H9 (cell line): Measurements from ENCODE around the gene IPPK. TPM values are rescaled to one million over a fixed set of nuclear protein-coding genes. Genes with fewer than 3 reads are reported as not detected.

Source experiments
- DNase-seq: peaks from one replicate; pipeline ENCODE4 v3.0.0-alpha.2; 2017
- H2AFZ ChIP-seq: one replicate; pipeline ENCODE4 v1.6.1; 2013; ENCODE audit warnings: mild to moderate bottlenecking, low read length, control low read depth, moderate library complexity
- H2AK5ac ChIP-seq: 2 replicates; pipeline ENCODE4 v1.6.1; 2013; ENCODE audit warnings: low read length, control low read depth, mixed read lengths; ENCODE audit not compliant: insufficient read length
- H2BK120ac ChIP-seq: one replicate; pipeline ENCODE4 v1.6.1; 2013; ENCODE audit warnings: low read depth, mild to moderate bottlenecking, low read length, control low read depth, inconsistent platforms; ENCODE audit not compliant: poor library complexity, severe bottlenecking
- H2BK12ac ChIP-seq: 2 replicates; pipeline ENCODE4 v1.6.1; 2013; ENCODE audit warnings: low read length, control low read depth, mixed read lengths, low read depth; ENCODE audit not compliant: insufficient read length
- H2BK15ac ChIP-seq: 2 replicates; pipeline ENCODE4 v1.6.1; 2013; ENCODE audit warnings: low read depth, low read length, control low read depth
- H2BK20ac ChIP-seq: one replicate; pipeline ENCODE4 v1.6.1; 2013; ENCODE audit warnings: low read depth, mild to moderate bottlenecking, low read length, control low read depth, inconsistent platforms; ENCODE audit not compliant: poor library complexity, severe bottlenecking
- H2BK5ac ChIP-seq: 2 replicates; pipeline ENCODE4 v1.6.1; 2013; ENCODE audit warnings: low read length, control low read depth, mixed read lengths; ENCODE audit not compliant: insufficient read length
- H3K14ac ChIP-seq: 2 replicates; pipeline ENCODE4 v1.6.1; 2013; ENCODE audit warnings: low read length, control low read depth; ENCODE audit not compliant: insufficient read depth
- H3K18ac ChIP-seq: 2 replicates; pipeline ENCODE4 v1.6.1; 2013; ENCODE audit warnings: low read depth, mild to moderate bottlenecking, mixed read lengths, low read length, control low read depth; ENCODE audit not compliant: insufficient read length
- H3K23ac ChIP-seq: 2 replicates; pipeline ENCODE4 v1.6.1; 2013; ENCODE audit warnings: low read length, control low read depth, mixed read lengths, low read depth; ENCODE audit not compliant: insufficient read length
- H3K23me2 ChIP-seq: 2 replicates; pipeline ENCODE4 v1.6.1; 2013; ENCODE audit warnings: low read depth, mild to moderate bottlenecking, mixed read lengths, low read length, control low read depth; ENCODE audit not compliant: insufficient read length, poor library complexity, severe bottlenecking
- H3K27ac ChIP-seq: 2 replicates; pipeline ENCODE4 v1.5.1; 2013; ENCODE audit warnings: low read length, control low read depth, mixed read lengths, low read depth; ENCODE audit not compliant: insufficient read length
- H3K27me3 ChIP-seq: 2 replicates; pipeline ENCODE4 v1.6.1; 2013; ENCODE audit warnings: low read length, control low read depth, inconsistent platforms; ENCODE audit not compliant: insufficient read depth
- H3K4ac ChIP-seq: 2 replicates; pipeline ENCODE4 v1.6.1; 2013; ENCODE audit warnings: low read depth, mild to moderate bottlenecking, control low read depth, inconsistent platforms, low read length, moderate library complexity
- H3K4me1 ChIP-seq: 2 replicates; pipeline ENCODE4 v1.6.1; 2013; ENCODE audit warnings: low read length, control low read depth, inconsistent platforms; ENCODE audit not compliant: insufficient read depth
- H3K4me2 ChIP-seq: 2 replicates; pipeline ENCODE4 v1.6.1; 2013; ENCODE audit warnings: low read length, control low read depth, mixed read lengths; ENCODE audit not compliant: insufficient read length, insufficient read depth
- H3K56ac ChIP-seq: 2 replicates; pipeline ENCODE4 v1.6.1; 2013; ENCODE audit warnings: low read depth, mild to moderate bottlenecking, mixed read lengths, low read length, control low read depth; ENCODE audit not compliant: insufficient read length
- H3K79me1 ChIP-seq: 2 replicates; pipeline ENCODE4 v1.6.1; 2013; ENCODE audit warnings: low read depth, mild to moderate bottlenecking, moderate library complexity, low read length, control low read depth, inconsistent platforms; ENCODE audit not compliant: insufficient read depth, poor library complexity, severe bottlenecking
- H3K79me2 ChIP-seq: 2 replicates; pipeline ENCODE4 v1.6.1; 2013; ENCODE audit warnings: low read length, control low read depth, inconsistent platforms; ENCODE audit not compliant: insufficient read depth
- H3K9ac ChIP-seq: 2 replicates; pipeline ENCODE4 v1.6.1; 2013; ENCODE audit warnings: low read length, control low read depth, mixed read lengths; ENCODE audit not compliant: insufficient read length; ENCODE audit errors: extremely low read depth
- H3K9me3 ChIP-seq: one replicate; pipeline ENCODE4 v1.6.1; 2013; ENCODE audit warnings: low read depth, low read length, inconsistent platforms; ENCODE audit not compliant: control insufficient read depth
- H3T11ph ChIP-seq: one replicate; pipeline ENCODE4 v1.6.1; 2013; ENCODE audit warnings: mild to moderate bottlenecking, low read length, control low read depth, inconsistent platforms
- H4K20me1 ChIP-seq: one replicate; pipeline ENCODE4 v1.6.1; 2013; ENCODE audit not compliant: control insufficient read depth, insufficient read length, insufficient read depth
- H4K5ac ChIP-seq: 2 replicates; pipeline ENCODE4 v1.6.1; 2013; ENCODE audit warnings: low read depth, mild to moderate bottlenecking, mixed read lengths, low read length, control low read depth; ENCODE audit not compliant: insufficient read length
- H4K8ac ChIP-seq: replicated peaks from 2 replicates; pipeline ENCODE4 v1.6.1; 2013; ENCODE audit warnings: low read length, control low read depth, mixed read lengths, low read depth; ENCODE audit not compliant: insufficient read length
- H4K91ac ChIP-seq: 2 replicates; pipeline ENCODE4 v1.6.1; 2013; ENCODE audit warnings: low read depth, mild to moderate bottlenecking, moderate library complexity, mixed read lengths, low read length, control low read depth; ENCODE audit not compliant: insufficient read length
- H3K27ac Mint-ChIP-seq, 3 experiments: 2 replicates in 2 of 3; 3 replicates in 1 of 3; pipeline ENCODE4 v1.8.0; 2020 to 2021; ENCODE audit warnings: mixed read lengths in 3 of 3, mild to moderate bottlenecking in 1 of 3, moderate library complexity in 1 of 3
- H3K27me3 Mint-ChIP-seq: 2 replicates; pipeline ENCODE4 v1.8.0; 2021; ENCODE audit warnings: low read depth, mild to moderate bottlenecking, moderate library complexity, mixed read lengths
- H3K36me3 Mint-ChIP-seq, 3 experiments: 2 replicates in 2 of 3; 3 replicates in 1 of 3; pipeline ENCODE4 v1.8.0; 2020 to 2021; ENCODE audit warnings: low read depth in 3 of 3, mixed read lengths in 3 of 3; ENCODE audit not compliant: insufficient read depth in 1 of 3
- H3K4me1 Mint-ChIP-seq, 2 experiments: 2 replicates each; pipeline ENCODE4 v1.8.0; 2020; ENCODE audit warnings: mixed read lengths in 2 of 2
- H3K4me3 Mint-ChIP-seq, 2 experiments: 2 replicates in 1 of 2; 3 replicates in 1 of 2; pipeline ENCODE4 v1.8.0; 2020 to 2021; ENCODE audit warnings: mild to moderate bottlenecking in 2 of 2, mixed read lengths in 2 of 2, moderate library complexity in 1 of 2
- H3K9me3 Mint-ChIP-seq, 2 experiments: 2 replicates in 1 of 2; 3 replicates in 1 of 2; pipeline ENCODE4 v1.8.0; 2020; ENCODE audit warnings: mild to moderate bottlenecking in 2 of 2, mixed read lengths in 2 of 2, moderate library complexity in 1 of 2
- CTCF ChIP-seq: fragments of 200-600 bp; sonication (generic); conservative IDR thresholded peaks from 3 replicates; pipeline ENCODE4 v1.8.0; 2021; ENCODE audit warnings: antibody characterized with exemption, mild to moderate bottlenecking
- total RNA-seq: library from RNA; stranded (reverse); gene quantifications from 2 replicates; pipeline ENCODE4 v1.2.1, GENCODE V29; 2021

The IPPK gene
- total RNA-seq, 1 experiment from 2014 or later: 10.7 TPM

GRCh38 chr9:92564504-92564903, 105.4 kb downstream of the IPPK start:
- H3K23me2 ChIP-seq: no peaks in the 10 kb centered on the region
- H3K23ac ChIP-seq: no peak overlapping the region
- no peaks in the 10 kb centered on the region for H3K4me1 ChIP-seq
- H3K27me3 Mint-ChIP-seq: no peaks in the 10 kb centered on the region
- no peaks in the 10 kb centered on the region for H3K9me3 ChIP-seq
- no peaks in the 10 kb centered on the region for H3K36me3 Mint-ChIP-seq
- no peak overlapping the region for H3K4me3 Mint-ChIP-seq
- no peak overlapping the region for H3K56ac ChIP-seq
- no peaks in the 10 kb centered on the region for H3K79me1 ChIP-seq
- H2BK5ac ChIP-seq: no peak overlapping the region
- H3K4ac ChIP-seq: no peak overlapping the region
- H4K5ac ChIP-seq: no peak overlapping the region
- DNase-seq: no peak
- no peak overlapping the region for H2BK12ac ChIP-seq
- TF ChIP-seq CTCF: no peak
- no peak overlapping the region for H4K91ac ChIP-seq
- no peak overlapping the region for H3K14ac ChIP-seq
- H2AK5ac ChIP-seq: no peak overlapping the region
- no peak overlapping the region for H3K27ac ChIP-seq
- H3K27ac Mint-ChIP-seq: no peak overlapping the region
- no peak overlapping the region for H2AFZ ChIP-seq
- H2BK15ac ChIP-seq: no peak overlapping the region
- no peak overlapping the region for H2BK20ac ChIP-seq
- H4K20me1 ChIP-seq: no peaks in the 10 kb centered on the region
- H3K9me3 Mint-ChIP-seq: no peaks in the 10 kb centered on the region
- H3K4me1 Mint-ChIP-seq: peaks cover 4 to 9% of the 10 kb centered on the region in 2 experiments; a peak in 3 of 4 replicates
- no peak overlapping the region for H3K4me2 ChIP-seq
- H2BK120ac ChIP-seq: no peak overlapping the region
- no peak overlapping the region for H4K8ac ChIP-seq
- H3K9ac ChIP-seq: no peak overlapping the region
- no peaks in the 10 kb centered on the region for H3K79me2 ChIP-seq
- no peak overlapping the region for H3K18ac ChIP-seq
- no peaks in the 10 kb centered on the region for H3K27me3 ChIP-seq
- no peak overlapping the region for H3T11ph ChIP-seq

Other genes starting within 250 kb of the IPPK start
- not detected in 2 replicates for gene OMD, start 245.7 kb downstream of the IPPK start, total RNA-seq
- not detected in 2 replicates for gene ASPN, start 187.6 kb downstream of the IPPK start, total RNA-seq
- not detected in 2 replicates for gene ECM2, start 134.1 kb downstream of the IPPK start, total RNA-seq
- 21.2 and 22.3 TPM in 2 replicates for gene BICD2, start 94.7 kb upstream of the IPPK start, total RNA-seq
- 9.1 and 10.2 TPM in 2 replicates for gene ZNF484, start 207.9 kb upstream of the IPPK start, total RNA-seq